Body of pancreas (tissue), 4 donors: ENCODE measurements around the gene DTNB.

ENCODE experiments used
- POLR2A ChIP-seq, 3 donors: fragments of 450-650 bp; IDR thresholded peaks; one replicate each; pipeline ENCODE4 v1.6.1; 2016; ENCODE audit warnings: antibody characterized with exemption in 3 of 3, mild to moderate bottlenecking in 2 of 3
- TF ChIP-seq, protein P1 (sequence below), 7 experiments: fragments of 450-650 bp in 4 of 7; fragments of 200-600 bp in 3 of 7; sonication (generic) in 3 of 7; IDR thresholded peaks; one replicate each; pipeline ENCODE4 v1.5.1; 2016 to 2019; ENCODE audit warnings: antibody characterized with exemption in 7 of 7

DNA sequence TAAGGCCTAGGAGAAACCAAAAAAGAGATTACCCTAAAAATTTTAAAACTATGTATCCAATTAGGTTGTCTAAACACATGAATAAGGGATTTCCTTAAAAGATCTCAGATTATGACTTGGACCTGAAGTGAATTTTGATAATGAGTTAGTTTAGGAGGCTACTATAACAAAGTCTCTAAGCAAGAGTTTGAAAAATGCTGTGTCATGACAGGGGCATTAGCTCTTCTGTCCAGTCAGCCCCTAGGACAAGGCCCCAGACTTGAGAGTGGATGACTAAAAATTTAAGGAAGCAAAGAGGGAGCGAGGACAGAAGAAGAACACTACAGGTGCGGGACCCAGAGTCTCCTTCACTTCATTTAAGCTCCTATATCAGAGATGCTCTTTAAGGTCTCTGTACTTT is 135.9 kb downstream of the DTNB start:
- TF ChIP-seq, protein P1, sequence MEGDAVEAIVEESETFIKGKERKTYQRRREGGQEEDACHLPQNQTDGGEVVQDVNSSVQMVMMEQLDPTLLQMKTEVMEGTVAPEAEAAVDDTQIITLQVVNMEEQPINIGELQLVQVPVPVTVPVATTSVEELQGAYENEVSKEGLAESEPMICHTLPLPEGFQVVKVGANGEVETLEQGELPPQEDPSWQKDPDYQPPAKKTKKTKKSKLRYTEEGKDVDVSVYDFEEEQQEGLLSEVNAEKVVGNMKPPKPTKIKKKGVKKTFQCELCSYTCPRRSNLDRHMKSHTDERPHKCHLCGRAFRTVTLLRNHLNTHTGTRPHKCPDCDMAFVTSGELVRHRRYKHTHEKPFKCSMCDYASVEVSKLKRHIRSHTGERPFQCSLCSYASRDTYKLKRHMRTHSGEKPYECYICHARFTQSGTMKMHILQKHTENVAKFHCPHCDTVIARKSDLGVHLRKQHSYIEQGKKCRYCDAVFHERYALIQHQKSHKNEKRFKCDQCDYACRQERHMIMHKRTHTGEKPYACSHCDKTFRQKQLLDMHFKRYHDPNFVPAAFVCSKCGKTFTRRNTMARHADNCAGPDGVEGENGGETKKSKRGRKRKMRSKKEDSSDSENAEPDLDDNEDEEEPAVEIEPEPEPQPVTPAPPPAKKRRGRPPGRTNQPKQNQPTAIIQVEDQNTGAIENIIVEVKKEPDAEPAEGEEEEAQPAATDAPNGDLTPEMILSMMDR (IDR thresholded peaks at IDR 0.05): no peak
- no peak for TF ChIP-seq POLR2A (IDR thresholded peaks at IDR 0.05)
